Measurements from ENCODE around the gene COPZ1. TPM values are rescaled to one million over a fixed set of nuclear protein-coding genes. Genes with fewer than 3 reads are reported as not detected.

Gene COPZ1
- total RNA-seq, 1 donor = 104 TPM

DNA sequence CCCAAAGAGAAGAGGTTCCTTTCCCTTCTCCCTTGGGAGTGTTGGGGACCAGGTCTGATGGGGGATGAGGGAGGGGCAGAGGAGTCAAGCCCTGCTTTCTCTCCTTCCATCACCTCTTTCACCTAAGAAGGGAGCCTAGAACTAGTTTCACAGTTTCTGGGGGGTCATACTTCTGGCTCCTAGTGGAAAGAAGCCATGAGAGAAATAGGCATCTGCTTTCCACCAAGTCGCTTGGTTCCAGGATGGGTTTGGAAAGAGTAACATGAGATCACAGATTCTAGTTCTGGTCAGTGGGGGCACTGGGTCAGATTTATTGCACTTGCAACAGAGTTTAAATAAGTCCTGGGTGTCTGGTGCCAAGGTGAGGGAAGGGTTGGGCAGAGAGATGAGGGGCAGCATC, 70.1 kb downstream of the COPZ1 start:
- H3K36me3 ChIP-seq (ENCODE audit: insufficient read depth, low read length) = peaks cover 73% of the 10 kb centered on the region
- TF ChIP-seq, protein P1, sequence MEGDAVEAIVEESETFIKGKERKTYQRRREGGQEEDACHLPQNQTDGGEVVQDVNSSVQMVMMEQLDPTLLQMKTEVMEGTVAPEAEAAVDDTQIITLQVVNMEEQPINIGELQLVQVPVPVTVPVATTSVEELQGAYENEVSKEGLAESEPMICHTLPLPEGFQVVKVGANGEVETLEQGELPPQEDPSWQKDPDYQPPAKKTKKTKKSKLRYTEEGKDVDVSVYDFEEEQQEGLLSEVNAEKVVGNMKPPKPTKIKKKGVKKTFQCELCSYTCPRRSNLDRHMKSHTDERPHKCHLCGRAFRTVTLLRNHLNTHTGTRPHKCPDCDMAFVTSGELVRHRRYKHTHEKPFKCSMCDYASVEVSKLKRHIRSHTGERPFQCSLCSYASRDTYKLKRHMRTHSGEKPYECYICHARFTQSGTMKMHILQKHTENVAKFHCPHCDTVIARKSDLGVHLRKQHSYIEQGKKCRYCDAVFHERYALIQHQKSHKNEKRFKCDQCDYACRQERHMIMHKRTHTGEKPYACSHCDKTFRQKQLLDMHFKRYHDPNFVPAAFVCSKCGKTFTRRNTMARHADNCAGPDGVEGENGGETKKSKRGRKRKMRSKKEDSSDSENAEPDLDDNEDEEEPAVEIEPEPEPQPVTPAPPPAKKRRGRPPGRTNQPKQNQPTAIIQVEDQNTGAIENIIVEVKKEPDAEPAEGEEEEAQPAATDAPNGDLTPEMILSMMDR (IDR thresholded peaks at IDR 0.05; ENCODE audit: extremely low read depth, low read depth, low read length) = no peak

DNA sequence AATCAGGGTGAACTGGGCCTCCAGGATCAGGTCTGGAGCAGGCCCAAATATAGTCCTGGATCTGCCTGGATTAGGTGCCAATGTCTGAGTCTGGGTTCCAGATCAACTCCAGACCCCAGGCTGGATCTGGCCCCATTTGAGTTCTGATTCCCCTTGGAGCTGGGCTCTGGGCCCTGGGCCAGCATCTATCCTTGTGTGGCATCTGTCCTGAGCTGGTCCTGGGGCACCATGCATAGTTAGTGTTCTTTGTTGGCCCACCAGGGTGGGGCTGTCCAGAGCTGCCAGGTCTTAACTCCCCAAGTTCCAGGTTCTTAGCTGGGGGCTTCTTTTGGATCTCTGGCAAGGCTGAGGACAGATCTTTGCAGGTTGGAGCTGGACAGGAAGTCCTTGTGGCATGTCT, 70.6 kb downstream of the COPZ1 start:
- Histone ChIP-seq H3K27me3 (ENCODE audit: insufficient read depth, low read length) (no peaks in the 10 kb centered on the region), H3K79me2 (ENCODE audit: insufficient read depth, low read length) (no peaks in the 10 kb centered on the region), H3K9me3 (ENCODE audit: low read depth, low read length) (no peaks in the 10 kb centered on the region), H3K4me1 (ENCODE audit: insufficient read depth, low read length) (no peaks in the 10 kb centered on the region), H3K4me3 (ENCODE audit: insufficient read depth, low read length) (no peak overlapping the region), H4K20me1 (ENCODE audit: insufficient read depth, low read length) (peaks cover 43% of the 10 kb centered on the region), H2AFZ (ENCODE audit: low read length) (no peak overlapping the region), H3K27ac (ENCODE audit: low read depth, low read length) (no peak overlapping the region), H3K36me3 (ENCODE audit: insufficient read depth, low read length) (peaks cover 79% of the 10 kb centered on the region), H3K4me2 (ENCODE audit: insufficient read depth, low read length) (no peak overlapping the region)
- TF ChIP-seq, protein P1 (IDR thresholded peaks at IDR 0.05; ENCODE audit: extremely low read depth, low read depth, low read length) = no peak
- no peak for DNase-seq (ENCODE audit: insufficient read length, low spot score, missing footprints)

More for the DNA sequence above, 70.1 kb downstream of the COPZ1 start:
- Histone ChIP-seq H3K79me2 (ENCODE audit: insufficient read depth, low read length) (no peaks in the 10 kb centered on the region), H4K20me1 (ENCODE audit: insufficient read depth, low read length) (peaks cover 38% of the 10 kb centered on the region), H3K4me1 (ENCODE audit: insufficient read depth, low read length) (no peaks in the 10 kb centered on the region), H3K27ac (ENCODE audit: low read depth, low read length) (no peak overlapping the region), H3K9me3 (ENCODE audit: low read depth, low read length) (no peaks in the 10 kb centered on the region), H3K27me3 (ENCODE audit: insufficient read depth, low read length) (no peaks in the 10 kb centered on the region), H3K4me3 (ENCODE audit: insufficient read depth, low read length) (no peak overlapping the region), H3K4me2 (ENCODE audit: insufficient read depth, low read length) (no peak overlapping the region), H2AFZ (ENCODE audit: low read length) (no peak overlapping the region)
- peak; percentile 5 for DNase-seq (ENCODE audit: insufficient read length, low spot score, missing footprints)

DNA sequence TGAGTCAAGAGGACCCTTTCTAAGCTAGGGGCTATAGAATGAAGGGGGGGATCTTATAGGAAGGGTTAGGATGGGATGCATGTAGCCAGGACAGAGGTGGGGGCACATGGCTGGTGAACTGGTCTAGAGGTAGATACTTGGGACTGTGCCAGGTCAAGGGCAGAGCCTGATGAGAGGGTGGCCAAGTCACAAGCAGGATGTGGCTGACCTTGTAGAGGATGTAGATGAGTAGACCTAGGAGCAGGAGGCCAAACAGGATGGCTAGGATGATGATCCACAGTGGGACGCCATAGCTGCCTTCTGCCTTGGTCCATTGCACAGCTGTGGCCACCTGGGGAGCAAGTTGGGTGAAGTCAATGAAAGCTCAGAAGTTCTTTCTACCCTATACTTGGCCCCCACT, 72.2 kb downstream of the COPZ1 start:
- no peak overlapping the region for H2AFZ ChIP-seq (ENCODE audit: low read length)
- no peaks in the 10 kb centered on the region for H3K4me1 ChIP-seq (ENCODE audit: insufficient read depth, low read length)
- no peak overlapping the region for H3K4me2 ChIP-seq (ENCODE audit: insufficient read depth, low read length)
- DNase-seq (ENCODE audit: insufficient read length, low spot score, missing footprints) = peak; percentile 11
- H3K79me2 ChIP-seq (ENCODE audit: insufficient read depth, low read length) = peaks cover 4% of the 10 kb centered on the region
- TF ChIP-seq, protein P1 (IDR thresholded peaks at IDR 0.05; ENCODE audit: extremely low read depth, low read depth, low read length) = no peak
- peaks cover 95% of the 10 kb centered on the region for H3K36me3 ChIP-seq (ENCODE audit: insufficient read depth, low read length)
- H3K27me3 ChIP-seq (ENCODE audit: insufficient read depth, low read length) = no peaks in the 10 kb centered on the region
- no peak overlapping the region for H3K27ac ChIP-seq (ENCODE audit: low read depth, low read length)
- no peak overlapping the region for H3K4me3 ChIP-seq (ENCODE audit: insufficient read depth, low read length)
- peaks cover 57% of the 10 kb centered on the region for H4K20me1 ChIP-seq (ENCODE audit: insufficient read depth, low read length)
- H3K9me3 ChIP-seq (ENCODE audit: low read depth, low read length) = no peaks in the 10 kb centered on the region

DNA sequence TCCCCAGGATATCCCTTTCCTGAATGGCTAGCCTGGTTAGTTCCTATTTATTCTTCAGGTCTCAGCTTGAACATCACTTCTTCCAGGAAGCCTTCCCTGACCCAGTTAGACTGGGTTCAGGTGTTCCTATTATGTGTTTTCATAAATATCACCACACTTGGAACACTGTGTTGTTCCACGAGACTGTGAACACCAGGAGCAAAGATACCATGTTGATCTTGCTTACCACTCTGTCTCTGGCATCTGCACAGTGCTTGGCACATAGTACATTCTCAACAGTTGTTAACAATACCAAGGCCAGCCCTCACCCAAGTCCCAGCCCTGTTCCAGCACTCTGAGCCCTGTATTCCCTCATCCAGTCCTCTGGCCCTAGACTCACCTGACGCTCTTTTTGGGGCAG, 73.3 kb downstream of the COPZ1 start:
- Histone ChIP-seq H3K36me3 (ENCODE audit: insufficient read depth, low read length) (peaks cover 99% of the 10 kb centered on the region), H3K4me1 (ENCODE audit: insufficient read depth, low read length) (no peaks in the 10 kb centered on the region), H3K4me2 (ENCODE audit: insufficient read depth, low read length) (no peak overlapping the region), H3K4me3 (ENCODE audit: insufficient read depth, low read length) (no peak overlapping the region), H3K79me2 (ENCODE audit: insufficient read depth, low read length) (peaks cover 4% of the 10 kb centered on the region), H4K20me1 (ENCODE audit: insufficient read depth, low read length) (peaks cover 59% of the 10 kb centered on the region), H2AFZ (ENCODE audit: low read length) (no peak overlapping the region), H3K9me3 (ENCODE audit: low read depth, low read length) (no peaks in the 10 kb centered on the region), H3K27me3 (ENCODE audit: insufficient read depth, low read length) (no peaks in the 10 kb centered on the region), H3K27ac (ENCODE audit: low read depth, low read length) (no peak overlapping the region)
- DNase-seq (ENCODE audit: insufficient read length, low spot score, missing footprints) = no peak
- TF ChIP-seq, protein P1 (IDR thresholded peaks at IDR 0.05; ENCODE audit: extremely low read depth, low read depth, low read length) = no peak

Measured in osteoblast (primary cell).